ENCODE data around the gene NDUFAF2. TPM values are rescaled to one million over a fixed set of nuclear protein-coding genes. Genes with fewer than 3 reads are reported as not detected.

NDUFAF2 gene
- total and polyA plus RNA-seq, 10 of the 15 experiments (the other 5 are each of a cell fraction or from before 2014, with no cell fraction given): 22.4 to 121 (median 65.3) TPM

DNA sequence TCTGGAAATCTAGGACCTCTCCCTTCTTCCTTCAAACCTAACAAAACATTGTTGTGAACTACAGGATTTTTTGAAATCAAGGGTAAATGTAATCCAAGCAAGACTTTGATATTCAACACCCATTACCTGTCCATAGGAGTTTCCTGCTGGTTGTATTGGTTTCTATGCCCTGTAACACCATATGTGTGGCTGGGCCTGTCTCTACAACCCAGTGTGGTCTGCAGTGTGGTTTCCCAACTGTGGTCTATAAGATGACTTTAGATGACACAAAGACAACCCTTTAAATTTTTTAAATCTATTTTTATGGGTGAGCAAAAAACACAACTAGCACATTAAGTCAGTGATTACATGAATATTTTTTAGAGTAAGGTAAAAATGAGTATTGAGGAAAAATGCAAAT is 124.1 kb downstream of the NDUFAF2 start:
- no peak overlapping the region for H3K9ac ChIP-seq (ENCODE audit: control insufficient read depth, insufficient read depth, low read length)
- TF ChIP-seq NKRF (conservative IDR thresholded peaks at IDR 0.05): no peak
- TF ChIP-seq RUNX3 (IDR thresholded peaks at IDR 0.05; ENCODE audit: low read length): peak; percentile 60
- TF ChIP-seq YBX1 (IDR thresholded peaks at IDR 0.05): no peak

GRCh38 chr5:61071526-61071925 is 126.5 kb downstream of the NDUFAF2 start:
- ATAC-seq (no peak), DNase-seq (ENCODE audit: low read depth, low spot score) (no peak), FAIRE-seq (no peak)
- Histone ChIP-seq H4K20me1 (ENCODE audit: control insufficient read depth, insufficient read depth) (no peaks in the 10 kb centered on the region), H3K9ac (ENCODE audit: control insufficient read depth, insufficient read depth, low read length) (no peak overlapping the region), H3K4me2 (ENCODE audit: control insufficient read depth, insufficient read depth) (no peak overlapping the region), H3K4me3 (no peak overlapping the region), H2AFZ (ENCODE audit: control insufficient read depth, low read depth, low read length) (no peak overlapping the region), H3K9me3 (replicated peaks; ENCODE audit: control insufficient read depth, insufficient read depth, low read length) (no peaks in the 10 kb centered on the region), H3K27ac (ENCODE audit: control insufficient read depth, insufficient read depth) (no peak overlapping the region), H3K36me3 (ENCODE audit: control insufficient read depth in 2 of 2, insufficient read depth in 2 of 2, low read length in 1 of 2) (no peaks in the 10 kb centered on the region), H3K27me3 (replicated peaks in 1 of 2; ENCODE audit: control insufficient read depth in 2 of 2, insufficient read depth in 2 of 2, low read length in 1 of 2) (no peaks in the 10 kb centered on the region), H3K79me2 (ENCODE audit: control insufficient read depth, insufficient read depth, low read length) (no peaks in the 10 kb centered on the region), H3K4me1 (ENCODE audit: control insufficient read depth, insufficient read depth, low read length) (no peaks in the 10 kb centered on the region)
- in situ Hi-C loops (cut with MboI) (no loop called here), intact Hi-C loops (cut with micrococcal nuclease; ENCODE audit: unreplicated experiment) (no loop called here)
- ChIA-PET CTCF (interaction anchor here (1.3 kb wide), 1 partner anchor 16 kb away, joined by 4 read pairs; no protein-coding TSS in a partner anchor), SMC1A (ENCODE audit: uncharacterized antibody, unreplicated experiment) (interaction anchor here (0.5 to 0.7 kb wide), 2 partner anchors 122 to 579 kb away, joined by 3 to 4 read pairs; no protein-coding TSS in a partner anchor), RAD21 (ENCODE audit: unreplicated experiment) (no interaction called here), POLR2A (no interaction called here)
- no TSS peak for BruUV-seq (replicated peaks)
- TF ChIP-seq CREB1 (IDR thresholded peaks at IDR 0.05; ENCODE audit: low read depth): no peak
- TF ChIP-seq KLF5 (IDR thresholded peaks at IDR 0.05; ENCODE audit: partially characterized antibody): no peak
- no peak for TF ChIP-seq STAT3 (IDR thresholded peaks at IDR 0.05; ENCODE audit: low read depth, low read length)
- no peak for TF ChIP-seq FOXK2 (IDR thresholded peaks at IDR 0.05)
- no peak for TF ChIP-seq TCF7 (IDR thresholded peaks at IDR 0.05; ENCODE audit: borderline replicate concordance)
- TF ChIP-seq EED (IDR thresholded peaks at IDR 0.05; ENCODE audit: low read depth): no peak
- TF ChIP-seq RAD51 (IDR thresholded peaks at IDR 0.05): no peak
- TF ChIP-seq PKNOX1 (IDR thresholded peaks at IDR 0.05): no peak
- no peak for TF ChIP-seq MEF2A (IDR thresholded peaks at IDR 0.05; ENCODE audit: insufficient read depth, low read depth, low read length)
- TF ChIP-seq, protein P1, sequence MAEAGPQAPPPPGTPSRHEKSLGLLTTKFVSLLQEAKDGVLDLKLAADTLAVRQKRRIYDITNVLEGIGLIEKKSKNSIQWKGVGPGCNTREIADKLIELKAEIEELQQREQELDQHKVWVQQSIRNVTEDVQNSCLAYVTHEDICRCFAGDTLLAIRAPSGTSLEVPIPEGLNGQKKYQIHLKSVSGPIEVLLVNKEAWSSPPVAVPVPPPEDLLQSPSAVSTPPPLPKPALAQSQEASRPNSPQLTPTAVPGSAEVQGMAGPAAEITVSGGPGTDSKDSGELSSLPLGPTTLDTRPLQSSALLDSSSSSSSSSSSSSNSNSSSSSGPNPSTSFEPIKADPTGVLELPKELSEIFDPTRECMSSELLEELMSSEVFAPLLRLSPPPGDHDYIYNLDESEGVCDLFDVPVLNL (IDR thresholded peaks at IDR 0.05; ENCODE audit: low read depth, low read length): no peak
- TF ChIP-seq HSF1 (IDR thresholded peaks at IDR 0.05; ENCODE audit: low read depth, low read length): no peak

More for the DNA sequence above, 124.1 kb downstream of the NDUFAF2 start:
- ChIA-PET POLR2A (interaction anchor here (0.6 to 0.7 kb wide), 2 partner anchors 9 to 180 kb away, joined by 3 read pairs; no protein-coding TSS in a partner anchor), RAD21 (ENCODE audit: unreplicated experiment) (interaction anchor here (1.4 kb wide), 1 partner anchor 15 kb away, joined by 4 read pairs; no protein-coding TSS in a partner anchor), CTCF (interaction anchor here (0.6 to 0.9 kb wide), 2 partner anchors 14 to 1370 kb away, joined by 3 read pairs; no protein-coding TSS in a partner anchor), SMC1A (ENCODE audit: uncharacterized antibody, unreplicated experiment) (interaction anchor here (0.7 to 1.0 kb wide), 2 partner anchors 92 to 104 kb away, joined by 3 to 5 read pairs; no protein-coding TSS in a partner anchor)
- no peaks in the 10 kb centered on the region for H4K20me1 ChIP-seq (ENCODE audit: control insufficient read depth, insufficient read depth)
- H3K27me3 ChIP-seq (replicated peaks in 1 of 2; ENCODE audit: control insufficient read depth in 2 of 2, insufficient read depth in 2 of 2, low read length in 1 of 2): no peaks in the 10 kb centered on the region
- ATAC-seq (peak; percentile 65), DNase-seq (ENCODE audit: low read depth, low spot score) (no peak), FAIRE-seq (no peak)
- no peak overlapping the region for H3K4me2 ChIP-seq (ENCODE audit: control insufficient read depth, insufficient read depth)
- no peak overlapping the region for H3K27ac ChIP-seq (ENCODE audit: control insufficient read depth, insufficient read depth)
- no peaks in the 10 kb centered on the region for H3K9me3 ChIP-seq (replicated peaks; ENCODE audit: control insufficient read depth, insufficient read depth, low read length)
- no peaks in the 10 kb centered on the region for H3K4me1 ChIP-seq (ENCODE audit: control insufficient read depth, insufficient read depth, low read length)
- in situ Hi-C loops (cut with MboI): no loop called here
- H2AFZ ChIP-seq (ENCODE audit: control insufficient read depth, low read depth, low read length): no peak overlapping the region
- no peaks in the 10 kb centered on the region for H3K36me3 ChIP-seq (ENCODE audit: control insufficient read depth in 2 of 2, insufficient read depth in 2 of 2, low read length in 1 of 2)
- BruUV-seq (replicated peaks): no TSS peak
- no peak overlapping the region for H3K4me3 ChIP-seq
- H3K79me2 ChIP-seq (ENCODE audit: control insufficient read depth, insufficient read depth, low read length): no peaks in the 10 kb centered on the region
- intact Hi-C loops (cut with micrococcal nuclease; ENCODE audit: unreplicated experiment): no loop called here
